Smooth muscle cell (in vitro differentiated cells): ENCODE measurements around the gene XPC. TPM values are rescaled to one million over a fixed set of nuclear protein-coding genes. Genes with fewer than 3 reads are reported as not detected.

Experiments
- DNase-seq: peaks from one replicate; lab custom pipeline; 2025; ENCODE audit not compliant: unreplicated experiment; lab: John Stamatoyannopoulos, UW
- H2AFZ ChIP-seq: fragments of 200-600 bp; sonication (generic); 2 replicates; pipeline ENCODE4 v1.6.0; 2016; ENCODE audit warnings: antibody characterized with exemption, low read depth, mild to moderate bottlenecking
- H3F3A ChIP-seq: fragments of 200-600 bp; sonication (generic); 2 replicates; pipeline ENCODE4 v1.6.0; 2017; ENCODE audit warnings: antibody characterized with exemption, low read depth
- H3K27ac ChIP-seq: fragments of 200-600 bp; sonication (generic); 2 replicates; pipeline ENCODE4 v1.5.1; 2016; ENCODE audit warnings: low read depth, mild to moderate bottlenecking
- H3K27me3 ChIP-seq: fragments of 200-600 bp; sonication (generic); 2 replicates; pipeline ENCODE4 v1.6.1; 2016; ENCODE audit warnings: low read depth, mild to moderate bottlenecking
- H3K36me3 ChIP-seq: fragments of 200-600 bp; sonication (generic); 2 replicates; pipeline ENCODE4 v1.5.1; 2016; ENCODE audit warnings: low read depth
- H3K4me1 ChIP-seq: fragments of 200-600 bp; sonication (generic); 2 replicates; pipeline ENCODE4 v1.5.1; 2016; ENCODE audit warnings: low read depth
- H3K4me2 ChIP-seq: fragments of 200-600 bp; sonication (generic); 2 replicates; pipeline ENCODE4 v1.6.0; 2016; ENCODE audit warnings: mild to moderate bottlenecking
- H3K4me3 ChIP-seq: fragments of 200-600 bp; sonication (generic); 2 replicates; pipeline ENCODE4 v1.5.1; 2016; ENCODE audit warnings: mild to moderate bottlenecking
- H3K79me2 ChIP-seq: fragments of 200-600 bp; sonication (generic); 2 replicates; pipeline ENCODE4 v1.6.0; 2016; ENCODE audit warnings: low read depth, mild to moderate bottlenecking
- H3K9ac ChIP-seq: fragments of 200-600 bp; sonication (generic); 2 replicates; pipeline ENCODE4 v1.6.0; 2016; ENCODE audit warnings: low read depth
- H3K9me3 ChIP-seq: fragments of 200-600 bp; sonication (generic); replicated peaks from 2 replicates; pipeline ENCODE4 v1.5.1; 2016; ENCODE audit warnings: low read depth
- H4K20me1 ChIP-seq: fragments of 200-600 bp; sonication (generic); 2 replicates; pipeline ENCODE4 v1.6.0; 2016; ENCODE audit warnings: low read depth
- WGBS: methylation state at CpG from one replicate; pipeline ENCODE4 v1.1.7; 2016; ENCODE audit warnings: low lambda C conversion rate; 5-methylcytosine and 5-hydroxymethylcytosine counted together
- polyA plus RNA-seq: library from polyadenylated mRNA; unstranded; fragments of >200 nt; fragmentation: Nextera tagmentation; extraction: Ambion mirVana; gene quantifications from 2 replicates; pipeline ENCODE4 v1.2.1, GENCODE V29; 2016
- total RNA-seq: library from RNA; depleted of rRNA; stranded (reverse); fragments of >200 nt; gene quantifications from 2 replicates; pipeline ENCODE4 v1.2.3, GENCODE V29; 2014
- TF ChIP-seq, protein P1 (sequence below): fragments of 200-600 bp; sonication (generic); IDR thresholded peaks from 2 replicates; pipeline ENCODE4 v1.5.1; 2017; ENCODE audit warnings: borderline replicate concordance, mild to moderate bottlenecking, antibody characterized with exemption; ENCODE audit not compliant: insufficient read depth, poor library complexity, severe bottlenecking

XPC gene
- total and polyA plus RNA-seq, 2 experiments from 2014 or later, result 20.9 to 23.8 TPM

DNA sequence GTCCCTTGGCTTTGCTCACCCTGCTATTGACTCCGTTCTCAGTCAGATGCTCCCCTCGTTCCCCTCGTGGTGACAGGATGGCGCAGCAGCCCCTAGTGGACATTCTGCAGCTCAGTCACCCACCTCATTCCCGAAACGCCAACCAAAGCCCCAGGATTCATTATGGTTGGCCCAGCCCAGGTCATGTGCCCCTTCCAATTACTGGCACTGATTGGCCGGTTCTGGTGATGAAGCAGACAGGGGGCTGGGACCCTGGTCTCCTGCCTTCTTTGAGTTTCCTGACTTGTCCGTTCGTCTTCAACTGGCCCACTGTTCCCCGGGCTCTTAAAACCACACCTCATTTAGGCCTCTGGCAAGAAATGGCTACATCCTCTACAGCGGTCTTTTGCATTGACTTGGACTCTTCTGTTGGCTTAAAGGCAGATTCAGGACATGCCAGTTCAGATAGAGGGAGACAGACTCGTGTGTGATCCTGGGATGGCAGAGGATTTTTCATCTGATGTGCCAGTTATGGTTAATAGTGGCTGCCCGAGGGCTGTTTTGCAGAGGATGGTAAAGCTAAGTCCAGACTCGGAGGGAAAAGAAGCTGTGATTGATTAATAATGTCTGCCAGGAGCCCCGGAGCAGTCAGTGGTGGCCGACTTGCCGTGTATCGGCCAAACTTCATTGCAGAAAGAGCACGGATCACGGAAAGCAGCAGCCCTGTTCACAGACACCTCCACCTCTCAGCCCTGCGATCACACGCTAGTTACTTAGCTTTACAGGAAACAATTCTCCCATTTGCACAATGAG is 38.1 kb upstream of the XPC start:
- H3K9me3 ChIP-seq, result no peaks in the 10 kb centered on the region
- no peak overlapping the region for H3K4me3 ChIP-seq
- H3K36me3 ChIP-seq, result no peaks in the 10 kb centered on the region
- H3K4me1 ChIP-seq, result peaks cover 1% of the 10 kb centered on the region
- TF ChIP-seq, protein P1, sequence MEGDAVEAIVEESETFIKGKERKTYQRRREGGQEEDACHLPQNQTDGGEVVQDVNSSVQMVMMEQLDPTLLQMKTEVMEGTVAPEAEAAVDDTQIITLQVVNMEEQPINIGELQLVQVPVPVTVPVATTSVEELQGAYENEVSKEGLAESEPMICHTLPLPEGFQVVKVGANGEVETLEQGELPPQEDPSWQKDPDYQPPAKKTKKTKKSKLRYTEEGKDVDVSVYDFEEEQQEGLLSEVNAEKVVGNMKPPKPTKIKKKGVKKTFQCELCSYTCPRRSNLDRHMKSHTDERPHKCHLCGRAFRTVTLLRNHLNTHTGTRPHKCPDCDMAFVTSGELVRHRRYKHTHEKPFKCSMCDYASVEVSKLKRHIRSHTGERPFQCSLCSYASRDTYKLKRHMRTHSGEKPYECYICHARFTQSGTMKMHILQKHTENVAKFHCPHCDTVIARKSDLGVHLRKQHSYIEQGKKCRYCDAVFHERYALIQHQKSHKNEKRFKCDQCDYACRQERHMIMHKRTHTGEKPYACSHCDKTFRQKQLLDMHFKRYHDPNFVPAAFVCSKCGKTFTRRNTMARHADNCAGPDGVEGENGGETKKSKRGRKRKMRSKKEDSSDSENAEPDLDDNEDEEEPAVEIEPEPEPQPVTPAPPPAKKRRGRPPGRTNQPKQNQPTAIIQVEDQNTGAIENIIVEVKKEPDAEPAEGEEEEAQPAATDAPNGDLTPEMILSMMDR, result peak; percentile 25
- H3K27me3 ChIP-seq, result no peaks in the 10 kb centered on the region
- H3K27ac ChIP-seq, result no peak overlapping the region
- H4K20me1 ChIP-seq, result no peaks in the 10 kb centered on the region
- WGBS, result 70% methylated on average over 22 of the region's 22 CpGs
- no peaks in the 10 kb centered on the region for H3K79me2 ChIP-seq
- no peak for DNase-seq
- H3K4me2 ChIP-seq, result peak overlapping the region; percentile 29
- peak overlapping the region; percentile 38 for H2AFZ ChIP-seq
- H3K9ac ChIP-seq, result no peak overlapping the region
- H3F3A ChIP-seq, result no peaks in the 10 kb centered on the region

DNA sequence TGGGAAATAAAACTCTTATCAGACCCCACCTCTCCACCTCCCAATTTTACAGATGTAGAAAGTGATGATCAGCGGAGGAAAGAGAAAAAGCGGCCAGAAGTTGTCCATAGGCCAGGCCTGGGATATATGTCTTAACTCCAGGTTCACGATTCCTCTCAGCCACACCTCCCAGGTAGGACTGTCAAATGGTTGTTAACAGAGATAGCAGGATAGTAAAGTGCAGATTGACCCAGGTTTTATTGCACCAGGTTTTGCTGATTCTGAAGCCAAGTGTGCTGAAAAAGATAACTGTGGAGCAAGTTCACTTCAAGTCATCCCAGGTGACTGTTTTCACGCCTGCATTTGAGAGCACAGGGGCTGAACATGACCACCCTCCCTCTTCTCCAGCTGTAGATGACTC is 36.4 kb upstream of the XPC start:
- no peaks in the 10 kb centered on the region for H3K36me3 ChIP-seq
- H3K79me2 ChIP-seq, result no peaks in the 10 kb centered on the region
- no peaks in the 10 kb centered on the region for H3K27me3 ChIP-seq
- no peak overlapping the region for H3K27ac ChIP-seq
- no peak overlapping the region for H3K4me3 ChIP-seq
- peaks cover 4% of the 10 kb centered on the region for H3F3A ChIP-seq
- H3K4me1 ChIP-seq, result peaks cover 18% of the 10 kb centered on the region
- H4K20me1 ChIP-seq, result no peaks in the 10 kb centered on the region
- DNase-seq, result no peak
- H2AFZ ChIP-seq, result no peak overlapping the region
- no peak overlapping the region for H3K4me2 ChIP-seq
- H3K9me3 ChIP-seq, result no peaks in the 10 kb centered on the region
- no peak overlapping the region for H3K9ac ChIP-seq
- 97% methylated on average over 4 of the region's 4 CpGs for WGBS
- TF ChIP-seq, protein P1, result no peak

GRCh38 chr3:14213066-14213774 is 34.8 kb upstream of the XPC start:
- 93% methylated on average over 7 of the region's 7 CpGs for WGBS
- H3K9me3 ChIP-seq, result no peaks in the 10 kb centered on the region
- no peaks in the 10 kb centered on the region for H3K79me2 ChIP-seq
- no peak overlapping the region for H3K27ac ChIP-seq
- DNase-seq, result no peak
- no peak overlapping the region for H2AFZ ChIP-seq
- H4K20me1 ChIP-seq, result no peaks in the 10 kb centered on the region
- H3K9ac ChIP-seq, result no peak overlapping the region
- TF ChIP-seq, protein P1, result no peak
- no peaks in the 10 kb centered on the region for H3K27me3 ChIP-seq
- peaks cover 4% of the 10 kb centered on the region for H3F3A ChIP-seq
- H3K4me3 ChIP-seq, result no peak overlapping the region
- H3K36me3 ChIP-seq, result no peaks in the 10 kb centered on the region
- no peak overlapping the region for H3K4me2 ChIP-seq
- H3K4me1 ChIP-seq, result peaks cover 19% of the 10 kb centered on the region

GRCh38 chr3:14212032-14212431 is 33.6 kb upstream of the XPC start:
- Histone ChIP-seq H3K36me3 (no peaks in the 10 kb centered on the region), H3K4me3 (no peak overlapping the region), H4K20me1 (no peaks in the 10 kb centered on the region), H3K79me2 (no peaks in the 10 kb centered on the region), H3K27me3 (no peaks in the 10 kb centered on the region), H3K4me2 (no peak overlapping the region), H2AFZ (no peak overlapping the region), H3K27ac (no peak overlapping the region), H3K9ac (no peak overlapping the region), H3F3A (peaks cover 4% of the 10 kb centered on the region), H3K4me1 (peaks cover 19% of the 10 kb centered on the region), H3K9me3 (no peaks in the 10 kb centered on the region)
- TF ChIP-seq, protein P1, result no peak
- WGBS, result 83% methylated on average over 3 of the region's 3 CpGs
- no peak for DNase-seq
